Measurements from ENCODE around the gene COL20A1.

Gene COL20A1

GRCh38 chr20:63261060-63261794 is 31.8 kb upstream of the COL20A1 start:
- no peak for DNase-seq

- no peak for DNase-seq
Measured at GRCh38 chr20:63261795-63262528, 31.0 kb upstream of the COL20A1 start.

GRCh38 chr20:63262836-63263235 is 30.1 kb upstream of the COL20A1 start:
- DNase-seq: no peak

DNA sequence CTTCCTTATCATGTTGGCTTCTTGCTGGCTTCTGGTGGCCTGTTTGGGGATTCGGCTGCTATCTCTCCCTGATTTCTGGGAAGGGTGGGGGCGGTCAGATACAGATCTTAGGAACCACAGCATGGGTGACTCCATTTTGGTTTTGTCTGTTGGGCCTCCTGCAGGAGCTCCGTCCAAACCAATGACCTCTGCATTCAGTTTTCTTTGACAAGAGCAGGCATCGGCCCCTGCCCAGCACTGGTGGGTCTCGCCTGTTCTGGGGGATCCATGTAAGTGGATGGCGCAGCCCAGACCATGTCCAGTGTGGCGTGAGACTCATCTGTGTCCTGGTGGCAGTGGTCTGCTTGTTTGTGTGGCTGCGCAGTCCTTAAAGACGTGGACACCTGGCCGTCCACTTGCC is 29.0 kb upstream of the COL20A1 start:
- no peak for DNase-seq

DNA sequence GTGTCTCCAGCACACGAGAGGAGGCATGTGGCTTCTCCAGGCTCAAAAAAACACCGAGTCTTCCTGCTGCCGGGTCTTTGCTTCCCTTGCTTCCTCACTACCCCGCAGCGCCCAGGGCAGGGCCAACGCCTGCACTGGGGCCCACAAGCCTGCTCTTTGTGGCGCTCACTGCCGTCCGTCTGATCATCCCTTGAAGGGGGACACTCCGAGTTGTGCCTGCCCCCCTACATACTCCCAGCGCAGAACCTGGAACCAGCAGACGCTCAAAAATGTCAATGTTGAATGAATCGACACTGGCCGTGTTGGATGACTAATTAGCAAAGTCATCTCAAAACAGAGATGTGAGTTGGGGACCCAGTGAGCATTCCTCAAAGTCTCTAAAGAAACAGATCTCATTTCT is 28.5 kb upstream of the COL20A1 start:
- DNase-seq: peak; percentile 55

- peak; percentile 42 for DNase-seq
Measured at GRCh38 chr20:63265891-63266515, 27.0 kb upstream of the COL20A1 start.

- no peak for DNase-seq
Measured at GRCh38 chr20:63267691-63268090, 25.3 kb upstream of the COL20A1 start.

DNA sequence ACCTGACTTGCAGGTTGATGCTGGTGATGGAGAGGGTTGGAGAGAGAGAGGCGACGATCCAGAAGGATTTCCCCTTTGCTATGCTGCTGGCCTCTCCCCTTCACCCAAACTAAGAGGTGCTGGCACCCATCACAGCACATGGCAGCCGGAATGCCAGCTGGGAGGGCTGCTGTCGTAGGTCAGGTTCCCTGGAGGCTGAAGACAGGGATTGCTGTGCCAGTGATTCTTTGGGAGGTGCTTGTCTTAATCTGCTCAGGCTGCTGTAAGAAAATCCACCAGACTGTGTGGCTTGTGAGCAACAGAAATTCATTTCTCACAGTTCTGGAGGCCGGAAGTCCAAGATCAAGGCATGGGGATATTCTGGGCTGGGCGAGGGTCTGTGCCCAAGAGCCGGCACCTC is 24.7 kb upstream of the COL20A1 start:
- no peak for DNase-seq

GRCh38 chr20:63268671-63269439 is 24.1 kb upstream of the COL20A1 start:
- no peak for DNase-seq

DNA sequence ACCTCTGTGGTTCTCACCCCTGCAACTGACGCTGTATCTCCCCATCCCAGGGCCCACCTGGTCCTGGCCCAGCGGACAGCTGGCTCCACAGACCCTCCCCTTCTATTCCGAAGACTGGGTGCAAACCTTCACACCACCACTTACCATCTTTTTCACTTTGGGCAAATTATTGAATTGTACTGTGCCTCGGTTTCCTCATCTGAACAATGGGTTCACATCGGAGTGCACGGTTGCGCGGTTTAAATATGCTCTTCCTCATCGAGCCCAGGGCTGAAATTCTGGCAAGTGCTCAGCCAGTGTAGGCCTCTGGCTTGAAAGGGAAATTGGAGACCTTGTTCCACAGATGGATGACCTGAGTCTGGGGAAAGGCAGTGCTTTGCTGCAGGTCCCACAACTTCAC is 23.3 kb upstream of the COL20A1 start:
- no peak for DNase-seq

- DNase-seq: no peak
Measured at GRCh38 chr20:63270606-63271325, 22.2 kb upstream of the COL20A1 start.

GRCh38 chr20:63272105-63273058 is 20.6 kb upstream of the COL20A1 start, which contains the start of gene ARFGAP1:
ARFGAP1 (plus strand) TSS chr20:63272813; CDS start chr20:63275581, 2,768 bp downstream.
- DNase-seq: peak; percentile 87

GRCh38 chr20:63273059-63273579 is 19.9 kb upstream of the COL20A1 start:
- no peak for DNase-seq

GRCh38 chr20:63273635-63274380 is 19.2 kb upstream of the COL20A1 start:
- peak; percentile 71 for DNase-seq

- no peak for DNase-seq
Measured at GRCh38 chr20:63274381-63275228, 18.4 kb upstream of the COL20A1 start.

- no peak for DNase-seq
Measured at GRCh38 chr20:63275825-63276224, 17.2 kb upstream of the COL20A1 start.

DNA sequence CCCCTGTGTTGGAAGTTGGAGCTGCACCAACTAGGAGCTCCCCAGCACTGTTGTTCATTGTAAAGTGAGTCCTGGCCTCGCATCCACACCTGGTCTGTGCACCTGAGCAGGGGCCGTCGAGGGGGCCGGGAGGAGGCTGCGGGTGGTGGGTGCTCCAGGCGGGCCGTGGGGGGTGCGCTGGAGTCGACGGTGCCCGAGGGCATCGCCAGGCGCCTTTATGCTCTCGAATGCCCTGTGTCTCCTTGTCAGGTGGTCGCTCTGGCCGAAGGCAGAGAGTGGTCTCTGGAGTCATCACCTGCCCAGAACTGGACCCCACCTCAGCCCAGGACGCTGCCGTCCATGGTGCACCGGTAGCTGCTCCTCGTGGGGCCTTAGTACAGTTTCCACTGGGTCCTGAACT is 16.0 kb upstream of the COL20A1 start:
- no peak for DNase-seq

DNA sequence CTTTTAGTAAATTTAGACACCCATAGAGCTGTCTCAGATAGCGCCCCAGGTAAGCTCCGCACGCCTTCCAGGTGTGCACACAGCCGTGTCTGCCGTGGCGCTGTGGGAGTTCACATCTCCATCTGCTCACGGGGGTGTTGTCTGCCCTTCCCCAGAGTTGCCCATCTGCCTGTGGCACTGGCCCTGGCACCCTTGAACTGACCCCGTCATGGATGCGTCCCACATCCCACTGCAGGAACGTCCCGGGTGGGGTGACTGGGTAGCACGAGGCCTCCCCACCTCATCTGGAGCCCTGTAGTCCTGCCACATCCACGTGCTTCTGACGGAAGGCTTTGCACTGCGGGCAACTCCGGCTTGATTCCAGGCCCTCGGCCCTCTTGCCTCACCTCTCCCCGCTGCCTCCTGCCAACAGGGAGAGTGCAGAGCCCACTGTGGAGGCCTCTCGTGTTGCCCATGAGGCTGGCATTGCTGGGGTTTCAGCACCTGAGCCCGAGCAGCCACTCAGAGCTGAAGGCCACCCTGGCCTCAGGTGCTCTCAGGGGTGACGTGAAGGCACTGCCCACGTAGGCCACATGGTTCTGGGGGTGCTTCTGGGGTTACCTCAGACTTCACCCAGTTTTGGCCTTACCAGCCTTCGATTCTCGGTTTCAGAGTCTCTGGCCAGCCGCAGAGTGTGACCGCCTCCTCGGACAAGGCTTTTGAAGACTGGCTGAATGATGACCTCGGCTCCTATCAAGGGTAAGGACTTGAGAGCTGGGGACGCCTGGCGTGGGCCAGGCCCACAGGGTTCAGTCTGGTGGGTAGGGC is 15.3 kb upstream of the COL20A1 start:
- DNase-seq: no peak
